HG03139 (cell line): Measurements from ENCODE around the gene ZFYVE1.
"Not testable (repeated sequence)": the region's sequence is repeated elsewhere in the genome, so short reads cannot be mapped to it uniquely, and the experiment has no call there.

Experiments
- ATAC-seq: cut with Tn5 transposase; IDR thresholded peaks from one replicate; pipeline ENCODE4 v1.9.1; 2021; ENCODE audit not compliant: unreplicated experiment

ZFYVE1 gene

GRCh38 chr14:72961579-72962335 is 65.1 kb downstream of the ZFYVE1 start:
- no peak for ATAC-seq

- ATAC-seq: not testable (repeated sequence)
These were observed 65.9 kb downstream of the ZFYVE1 start for GRCh38 chr14:72961016-72961415.

- ATAC-seq: no peak
These were observed 68.4 kb downstream of the ZFYVE1 start for GRCh38 chr14:72958548-72958947.

GRCh38 chr14:72957213-72957612 is 69.7 kb downstream of the ZFYVE1 start:
- no peak for ATAC-seq

GRCh38 chr14:72956741-72957140 is 70.2 kb downstream of the ZFYVE1 start:
- ATAC-seq: not testable (repeated sequence)

GRCh38 chr14:72952171-72952570 is 74.7 kb downstream of the ZFYVE1 start:
- no peak for ATAC-seq

- no peak for ATAC-seq
These were observed 78.3 kb downstream of the ZFYVE1 start for GRCh38 chr14:72948481-72949138.

- no peak for ATAC-seq
These were observed 79.3 kb downstream of the ZFYVE1 start for GRCh38 chr14:72947366-72948160.

- ATAC-seq: no peak
These were observed 80.4 kb downstream of the ZFYVE1 start for GRCh38 chr14:72946491-72946890.

GRCh38 chr14:72945356-72946027 is 81.4 kb downstream of the ZFYVE1 start:
- ATAC-seq: no peak

- ATAC-seq: no peak
These were observed 83.0 kb downstream of the ZFYVE1 start for GRCh38 chr14:72943876-72944430.

- no peak for ATAC-seq
These were observed 84.0 kb downstream of the ZFYVE1 start for GRCh38 chr14:72942934-72943333.

GRCh38 chr14:72941286-72941985 is 85.5 kb downstream of the ZFYVE1 start:
- no peak for ATAC-seq

- no peak for ATAC-seq
These were observed 87.3 kb downstream of the ZFYVE1 start for GRCh38 chr14:72939630-72940029.

GRCh38 chr14:72932893-72933292 is 94.0 kb downstream of the ZFYVE1 start:
- ATAC-seq: no peak

GRCh38 chr14:72929316-72930080 is 97.4 kb downstream of the ZFYVE1 start:
- ATAC-seq: no peak

GRCh38 chr14:72928872-72929271 is 98.0 kb downstream of the ZFYVE1 start:
- ATAC-seq: no peak

GRCh38 chr14:72926292-72927028 is 100.4 kb downstream of the ZFYVE1 start, which contains the start of gene DCAF4:
Gene DCAF4 (plus strand): TSS chr14:72926464. CDS start chr14:72937979, 11,515 bp downstream.
- peak; percentile 95 for ATAC-seq
